HUES48 (cell line): ENCODE measurements around the gene MIGA2.

Source experiments
- H3K27ac ChIP-seq: one replicate; pipeline ENCODE4 v1.7.0; 2013; ENCODE audit warnings: low read depth, low read length, inconsistent platforms
- H3K27me3 ChIP-seq: 2 replicates; pipeline ENCODE4 v1.6.1; 2013; ENCODE audit warnings: mild to moderate bottlenecking, low read length; ENCODE audit not compliant: control insufficient read depth, insufficient read depth
- H3K36me3 ChIP-seq: 2 replicates; pipeline ENCODE4 v1.6.1; 2013; ENCODE audit warnings: low read length; ENCODE audit not compliant: control insufficient read depth, insufficient read depth
- H3K4me1 ChIP-seq: 2 replicates; pipeline ENCODE4 v1.6.1; 2013; ENCODE audit warnings: mild to moderate bottlenecking, low read length; ENCODE audit not compliant: control insufficient read depth, insufficient read depth
- H3K4me3 ChIP-seq: 2 replicates; pipeline ENCODE4 v1.5.1; 2013; ENCODE audit warnings: mild to moderate bottlenecking, low read depth, low read length
- H3K9ac ChIP-seq: 2 replicates; pipeline ENCODE4 v1.6.1; 2013; ENCODE audit warnings: mild to moderate bottlenecking, low read depth, low read length, moderate library complexity
- H3K9me3 ChIP-seq: 2 replicates; pipeline ENCODE4 v1.6.1; 2013; ENCODE audit warnings: low read length; ENCODE audit not compliant: control insufficient read depth, insufficient read depth

Gene MIGA2

DNA sequence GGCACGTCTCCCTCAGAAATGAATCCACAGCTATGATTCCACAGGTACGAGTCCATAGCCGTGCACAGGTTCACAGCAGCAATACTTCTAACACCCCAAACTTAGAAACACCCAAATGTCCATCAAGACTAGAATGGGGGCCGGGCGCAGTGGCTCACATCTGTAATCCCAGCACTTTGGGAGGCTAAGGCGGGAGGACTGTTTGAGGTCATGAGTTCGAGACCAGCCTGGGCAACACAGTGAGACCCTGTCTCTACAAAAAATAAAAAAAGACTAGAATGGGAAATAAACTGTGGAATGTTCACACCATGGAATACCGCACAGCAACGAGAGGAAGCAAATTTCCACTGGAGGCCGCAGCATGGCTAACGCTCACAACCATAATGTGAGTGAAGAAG is 40.2 kb downstream of the MIGA2 start:
- no peaks in the 10 kb centered on the region for H3K9me3 ChIP-seq
- H3K9ac ChIP-seq: no peak overlapping the region
- H3K27ac ChIP-seq: no peak overlapping the region
- no peak overlapping the region for H3K4me3 ChIP-seq
- peaks cover 10% of the 10 kb centered on the region for H3K4me1 ChIP-seq
- H3K36me3 ChIP-seq: no peaks in the 10 kb centered on the region
- no peaks in the 10 kb centered on the region for H3K27me3 ChIP-seq

DNA sequence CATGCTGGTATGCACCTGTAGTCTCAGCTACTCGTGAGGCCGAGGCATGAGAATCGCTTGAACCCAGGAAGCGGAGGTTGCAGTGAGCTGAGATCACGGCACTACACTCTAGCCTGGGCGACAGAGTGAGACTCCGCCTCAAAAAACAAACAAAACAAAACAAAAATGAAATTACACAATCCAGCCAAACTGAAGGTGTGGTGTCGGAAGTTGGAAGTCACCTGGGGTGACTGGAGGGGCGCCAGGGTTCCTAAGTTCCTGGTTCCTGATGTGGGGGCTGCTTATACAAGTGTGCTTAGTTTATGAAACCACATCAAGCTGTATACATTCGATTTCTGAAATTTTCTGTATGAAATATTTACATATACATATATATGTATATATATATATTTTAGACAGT is 40.8 kb downstream of the MIGA2 start:
- H3K36me3 ChIP-seq: no peaks in the 10 kb centered on the region
- no peaks in the 10 kb centered on the region for H3K27me3 ChIP-seq
- no peak overlapping the region for H3K27ac ChIP-seq
- no peak overlapping the region for H3K9ac ChIP-seq
- H3K4me3 ChIP-seq: no peak overlapping the region
- no peaks in the 10 kb centered on the region for H3K9me3 ChIP-seq
- peaks cover 4% of the 10 kb centered on the region for H3K4me1 ChIP-seq

DNA sequence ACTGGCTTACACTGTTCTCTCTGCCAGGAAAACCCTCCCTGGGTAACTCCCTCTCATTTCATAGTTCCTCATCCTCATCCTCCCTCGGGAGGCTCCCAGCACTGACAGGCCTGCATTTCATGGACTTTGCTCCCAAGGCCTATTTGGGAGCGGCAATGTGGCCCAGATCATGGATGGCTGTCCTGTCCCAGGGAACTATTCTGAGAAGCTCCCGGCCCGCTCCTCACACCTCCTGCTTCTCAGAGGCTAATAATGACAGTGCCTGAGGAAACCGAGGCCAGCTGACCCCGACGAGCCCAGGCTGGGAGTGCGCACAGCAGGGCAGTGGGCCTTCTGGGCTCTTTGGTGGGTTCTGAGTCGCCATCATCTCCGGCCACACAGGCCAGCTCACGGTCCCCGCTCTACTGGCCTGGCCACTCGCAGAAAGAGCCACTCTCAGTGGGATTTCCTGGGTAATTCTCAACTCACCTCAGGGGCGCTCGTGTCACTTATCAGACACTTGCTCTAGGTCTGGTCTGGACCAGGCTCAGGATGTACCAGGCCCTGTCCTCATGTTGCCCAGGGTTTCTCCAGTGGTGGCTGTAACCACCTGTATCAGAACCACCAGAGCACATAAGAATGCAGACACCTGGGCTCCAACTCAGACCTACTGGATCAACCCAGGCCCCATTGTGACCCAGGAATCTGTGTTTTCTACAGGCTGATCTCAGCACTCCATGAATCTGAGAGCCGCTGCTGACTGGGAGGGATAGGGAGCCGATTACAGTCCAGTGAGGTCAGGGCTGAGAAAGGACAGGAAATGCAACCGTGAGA is 42.5 kb downstream of the MIGA2 start:
- no peaks in the 10 kb centered on the region for H3K27me3 ChIP-seq
- no peak overlapping the region for H3K9ac ChIP-seq
- peaks cover 3% of the 10 kb centered on the region; the same call in 1 of the 2 replicates for H3K4me1 ChIP-seq
- no peaks in the 10 kb centered on the region for H3K9me3 ChIP-seq
- no peak overlapping the region for H3K27ac ChIP-seq
- H3K4me3 ChIP-seq: no peak overlapping the region
- peaks cover 3% of the 10 kb centered on the region; the same call in 1 of the 2 replicates for H3K36me3 ChIP-seq

DNA sequence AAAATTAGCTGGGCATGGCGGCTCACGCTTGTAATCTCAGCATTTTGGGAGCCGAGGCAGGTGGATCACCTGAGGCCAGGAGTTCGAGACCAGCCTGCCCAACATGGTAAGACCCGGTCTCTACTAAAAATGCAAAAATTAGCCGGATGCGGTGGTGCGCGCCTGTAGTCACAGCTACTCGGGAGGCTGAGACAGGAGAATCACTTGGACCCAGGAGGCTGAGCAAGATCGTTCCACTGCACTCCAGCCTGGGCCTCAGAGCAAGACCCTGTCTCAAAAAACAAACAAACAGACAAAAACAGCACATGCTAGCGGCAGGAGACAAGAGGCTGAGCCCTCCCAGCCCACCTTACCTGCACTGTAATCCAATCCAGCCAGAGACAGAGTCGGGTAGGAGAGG is 43.4 kb downstream of the MIGA2 start:
- H3K27me3 ChIP-seq: no peaks in the 10 kb centered on the region
- no peak overlapping the region for H3K27ac ChIP-seq
- H3K9me3 ChIP-seq: no peaks in the 10 kb centered on the region
- peaks cover 3% of the 10 kb centered on the region; the same call in 1 of the 2 replicates for H3K4me1 ChIP-seq
- peak overlapping the region; percentile 78 for H3K4me3 ChIP-seq
- H3K36me3 ChIP-seq: peaks cover 10% of the 10 kb centered on the region; the same call in 1 of the 2 replicates
- peak overlapping the region; percentile 30; the same call in 1 of the 2 replicates for H3K9ac ChIP-seq

DNA sequence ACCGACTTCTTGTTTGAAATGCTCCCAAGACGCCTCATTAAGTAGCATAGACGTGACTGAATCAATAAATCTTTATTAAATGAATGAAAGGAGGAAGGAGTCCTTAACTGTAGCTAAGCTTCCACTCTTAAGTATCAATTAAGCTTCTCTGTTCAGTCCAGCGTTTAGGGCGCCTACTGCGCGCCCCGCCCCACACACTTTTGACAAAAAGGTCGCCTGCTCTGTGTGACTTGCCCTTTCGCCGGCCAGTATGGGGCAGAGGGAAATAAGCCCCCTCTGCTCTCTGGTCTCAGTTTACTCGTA is 43.8 kb downstream of the MIGA2 start:
- Histone ChIP-seq H3K4me1 (peaks cover 3% of the 10 kb centered on the region; the same call in 1 of the 2 replicates), H3K9me3 (no peaks in the 10 kb centered on the region), H3K9ac (peak overlapping the region; percentile 30), H3K27ac (no peak overlapping the region), H3K27me3 (no peaks in the 10 kb centered on the region), H3K4me3 (peak overlapping the region; percentile 78), H3K36me3 (peaks cover 15% of the 10 kb centered on the region)

DNA sequence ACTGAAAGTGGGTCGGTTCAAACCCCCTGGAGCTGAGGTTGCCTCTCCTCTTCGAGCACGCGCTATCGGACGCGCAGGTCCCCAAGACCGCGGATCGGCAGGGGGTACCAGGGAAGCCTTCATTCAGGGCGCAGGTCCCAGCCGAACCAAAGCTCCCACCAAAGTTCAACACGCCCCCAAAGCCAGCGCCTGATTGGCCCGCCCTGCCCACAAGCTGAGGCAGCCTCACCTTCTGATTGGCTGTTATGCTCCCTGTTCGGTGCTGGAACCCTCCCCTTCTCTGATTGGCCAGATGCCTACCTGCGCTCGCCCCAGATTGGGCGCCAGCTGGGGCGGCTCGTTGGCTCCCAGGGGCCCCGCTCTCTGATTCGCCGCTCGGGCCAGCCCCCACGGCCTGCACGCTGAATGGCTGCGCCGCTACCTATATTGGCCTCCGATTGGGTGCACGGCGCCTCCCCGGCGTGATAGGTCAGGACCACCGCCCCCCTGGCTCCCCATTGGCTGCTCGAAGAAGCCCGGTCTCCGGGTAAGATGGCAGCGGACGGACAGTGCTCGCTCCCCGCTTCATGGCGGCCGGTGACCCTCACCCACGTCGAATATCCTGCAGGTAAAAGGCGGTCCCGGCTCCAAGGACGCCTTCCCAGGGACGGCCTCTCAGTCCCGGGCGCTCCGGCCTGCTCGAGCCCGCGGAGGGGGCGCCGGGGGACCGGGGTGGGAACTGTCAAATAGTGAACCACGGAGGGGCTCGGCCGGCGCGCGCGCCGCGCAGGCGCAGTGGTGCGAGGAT is 44.4 kb downstream of the MIGA2 start, which contains the start of gene DOLPP1:
Gene DOLPP1 (plus strand): TSS at position 511 of the 787 bp plus-strand sequence. CDS start 21 bp downstream, at position 532.
- Histone ChIP-seq H3K4me3 (peak within 1 kb of the TSS; percentile 84), H3K9ac (peak within 1 kb of the TSS; percentile 50)

DNA sequence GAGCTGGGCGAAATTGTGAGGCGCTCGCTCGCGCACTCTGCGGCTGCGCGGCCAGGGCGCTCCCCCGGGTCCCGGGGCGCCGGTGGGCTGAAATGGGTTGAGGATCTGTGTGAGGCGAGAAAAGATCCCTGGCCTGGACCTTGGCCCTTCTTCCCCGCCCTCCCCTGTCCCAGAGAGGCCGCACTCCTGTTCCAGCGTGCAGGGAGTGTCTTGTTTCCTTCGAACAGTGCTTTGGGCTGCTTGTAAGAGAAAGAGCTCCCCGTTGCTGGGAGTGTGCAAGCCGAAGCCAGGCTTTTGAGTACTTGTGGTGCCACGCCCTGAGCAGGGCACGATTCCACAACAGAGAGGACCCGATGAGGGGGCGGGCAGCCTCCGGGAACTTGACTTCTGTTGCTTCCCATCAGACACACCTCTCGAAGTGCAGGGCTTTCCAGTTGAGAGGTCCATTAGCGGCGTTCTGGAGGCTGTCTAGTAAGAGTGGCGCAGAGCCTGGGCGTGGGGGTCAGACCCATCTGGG is 45.0 kb downstream of the MIGA2 start:
- H3K27ac ChIP-seq: peak overlapping the region; percentile 92

More for the DNA sequence above, 44.4 kb downstream of the MIGA2 start, which contains the start of gene DOLPP1:
- peaks cover 3% of the 10 kb centered on the region; the same call in 1 of the 2 replicates for H3K4me1 ChIP-seq
- no peaks in the 10 kb centered on the region for H3K9me3 ChIP-seq
- H3K27me3 ChIP-seq: no peaks in the 10 kb centered on the region
- H3K27ac ChIP-seq: peak within 1 kb of the TSS; percentile 92
- peaks cover 20% of the 10 kb centered on the region for H3K36me3 ChIP-seq

DNA sequence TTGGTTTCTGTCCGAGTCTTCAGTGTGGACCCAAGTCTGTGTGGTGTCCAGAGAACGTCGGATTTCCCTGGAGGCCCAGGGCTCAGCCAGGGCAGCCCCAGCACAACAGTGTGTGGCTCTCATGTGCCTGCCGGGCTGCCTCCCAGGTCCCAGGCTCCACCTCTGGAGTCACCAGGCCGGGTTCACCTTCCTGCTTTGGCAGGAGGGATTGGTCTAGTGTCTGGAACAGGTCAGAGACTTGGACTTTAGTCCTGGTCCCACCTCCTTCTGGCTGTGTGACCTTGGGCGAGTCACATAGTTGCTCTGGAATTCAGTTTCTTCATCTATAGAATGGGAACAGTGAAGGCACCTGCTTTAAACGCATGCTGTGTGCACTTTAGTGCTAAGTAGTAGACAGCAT is 47.7 kb downstream of the MIGA2 start:
- no peak overlapping the region for H3K9ac ChIP-seq

More for the DNA sequence above, 45.0 kb downstream of the MIGA2 start:
- peaks cover 26% of the 10 kb centered on the region for H3K36me3 ChIP-seq
- peak overlapping the region; percentile 48; the same call in 1 of the 2 replicates for H3K9ac ChIP-seq
- no peaks in the 10 kb centered on the region for H3K27me3 ChIP-seq
- no peaks in the 10 kb centered on the region for H3K9me3 ChIP-seq
- peak overlapping the region; percentile 84 for H3K4me3 ChIP-seq
- H3K4me1 ChIP-seq: peaks cover 3% of the 10 kb centered on the region; the same call in 1 of the 2 replicates

DNA sequence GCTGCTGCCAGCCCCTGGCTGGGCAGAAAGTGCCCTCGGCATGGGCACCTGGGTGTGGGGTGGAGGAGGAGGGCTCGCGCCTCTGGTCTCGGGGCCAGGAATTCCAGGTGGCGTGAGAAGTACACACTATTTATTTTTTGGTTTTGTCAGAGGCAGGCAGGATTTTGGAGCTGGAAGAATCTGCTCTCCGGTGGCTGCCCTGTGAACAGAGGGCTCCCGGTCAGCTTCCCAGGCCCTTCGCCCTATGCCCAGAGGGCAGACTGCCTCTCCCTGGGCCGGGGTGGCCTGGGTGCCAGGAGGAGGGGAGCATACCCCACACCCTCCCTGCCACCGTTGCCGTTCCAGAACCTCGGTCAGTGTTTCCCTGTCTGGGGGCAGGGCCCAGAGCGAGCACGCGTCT is 52.8 kb downstream of the MIGA2 start:
- no peaks in the 10 kb centered on the region for H3K27me3 ChIP-seq
- no peak overlapping the region for H3K4me3 ChIP-seq
- peaks cover 49% of the 10 kb centered on the region for H3K36me3 ChIP-seq
- H3K9ac ChIP-seq: no peak overlapping the region
- H3K4me1 ChIP-seq: no peaks in the 10 kb centered on the region
- H3K9me3 ChIP-seq: no peaks in the 10 kb centered on the region
- no peak overlapping the region for H3K27ac ChIP-seq

More for the DNA sequence above, 47.7 kb downstream of the MIGA2 start:
- peaks cover 3% of the 10 kb centered on the region; the same call in 1 of the 2 replicates for H3K4me1 ChIP-seq
- no peaks in the 10 kb centered on the region for H3K9me3 ChIP-seq
- H3K27me3 ChIP-seq: no peaks in the 10 kb centered on the region
- H3K36me3 ChIP-seq: peaks cover 41% of the 10 kb centered on the region
- no peak overlapping the region for H3K27ac ChIP-seq
- H3K4me3 ChIP-seq: no peak overlapping the region

DNA sequence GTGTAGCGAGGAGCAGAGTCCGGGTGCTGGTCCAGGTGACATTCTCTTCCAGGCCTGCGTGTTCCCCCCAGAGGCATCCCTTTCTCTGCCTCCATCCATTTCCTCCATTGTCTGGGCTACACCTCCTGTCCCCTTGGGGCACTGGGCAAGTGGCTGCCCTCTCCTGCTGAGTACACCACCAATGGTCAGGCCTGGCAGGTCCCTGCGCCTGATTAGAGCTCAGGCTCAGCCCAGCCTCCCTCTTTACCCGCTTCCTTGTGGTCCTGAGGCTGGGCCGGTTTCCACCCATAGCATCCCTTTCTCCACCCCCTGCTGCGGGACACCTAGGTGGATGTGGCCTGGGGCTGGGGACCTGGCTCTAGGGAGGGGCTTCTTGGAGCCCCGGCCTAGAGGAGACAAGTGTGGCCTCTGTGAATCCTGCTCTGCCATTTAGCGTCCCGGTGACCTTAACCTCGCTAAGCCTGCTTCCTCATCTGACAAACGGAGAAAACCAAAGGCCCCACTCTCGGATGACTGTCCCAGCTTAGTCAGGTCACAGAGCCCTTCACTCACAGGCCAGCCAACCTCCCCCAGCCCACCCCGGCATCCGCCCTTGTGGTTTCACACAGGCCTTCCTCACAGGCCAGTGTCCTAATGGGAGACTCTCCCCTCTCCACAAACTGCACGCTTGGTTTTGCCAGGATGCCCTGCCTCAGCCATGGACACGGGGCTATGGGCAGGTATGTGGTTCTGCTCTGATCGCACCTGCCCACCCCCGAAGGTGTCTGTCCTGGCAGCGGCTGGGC is 57.4 kb downstream of the MIGA2 start:
- Histone ChIP-seq H3K9me3 (no peaks in the 10 kb centered on the region), H3K4me1 (no peaks in the 10 kb centered on the region), H3K9ac (no peak overlapping the region), H3K27ac (no peak overlapping the region), H3K36me3 (peaks cover 17% of the 10 kb centered on the region), H3K27me3 (no peaks in the 10 kb centered on the region), H3K4me3 (no peak overlapping the region)
